Neural cell (in vitro differentiated cells): ENCODE measurements around the gene NKAIN2. TPM values are rescaled to one million over a fixed set of nuclear protein-coding genes. Genes with fewer than 3 reads are reported as not detected.

Source experiments
- H2AFZ ChIP-seq: fragments of 200-600, 300-800 bp; sonication (generic), shearing (Covaris generic); 2 replicates; pipeline ENCODE4 v1.6.0; 2014; ENCODE audit warnings: low read depth, mild to moderate bottlenecking, antibody characterized with exemption, low read length, moderate library complexity
- H3F3A ChIP-seq: fragments of 200-600 bp; shearing (Covaris generic); 2 replicates; pipeline ENCODE4 v1.6.1; 2016; ENCODE audit warnings: mild to moderate bottlenecking, moderate library complexity, mixed read lengths, antibody characterized with exemption, low read length; ENCODE audit not compliant: insufficient read depth, poor library complexity, severe bottlenecking
- H3K27ac ChIP-seq: fragments of 200-600, 300-800 bp; sonication (generic), shearing (Covaris generic); 2 replicates; pipeline ENCODE4 v1.5.1; 2014; ENCODE audit warnings: mild to moderate bottlenecking, low read length, moderate library complexity
- H3K27me3 ChIP-seq: fragments of 300-800, 200-600 bp; sonication (generic), shearing (Covaris generic); 2 replicates; pipeline ENCODE4 v1.6.0; 2014; ENCODE audit warnings: mild to moderate bottlenecking, low read depth, low read length, moderate library complexity; ENCODE audit not compliant: insufficient read depth
- H3K36me3 ChIP-seq: fragments of 300-800, 200-600 bp; sonication (generic), shearing (Covaris generic); 2 replicates; pipeline ENCODE4 v1.5.1; 2014; ENCODE audit warnings: mild to moderate bottlenecking, antibody characterized with exemption, low read length, moderate library complexity; ENCODE audit not compliant: insufficient read depth
- H3K4me2 ChIP-seq: fragments of 300-800, 200-600 bp; sonication (generic), shearing (Covaris generic); 2 replicates; pipeline ENCODE4 v1.6.0; 2014; ENCODE audit warnings: mild to moderate bottlenecking, low read length
- H3K4me3 ChIP-seq: fragments of 300-800, 200-600 bp; sonication (generic), shearing (Covaris generic); 2 replicates; pipeline ENCODE4 v1.5.1; 2014; ENCODE audit warnings: mild to moderate bottlenecking, low read length, moderate library complexity
- H3K79me2 ChIP-seq: fragments of 200-600 bp; shearing (Covaris generic); replicated peaks from 2 replicates; pipeline ENCODE4 v1.6.0; 2014; ENCODE audit warnings: mild to moderate bottlenecking, low read length, moderate library complexity; ENCODE audit not compliant: insufficient read depth
- H3K9ac ChIP-seq: fragments of 300-800, 200-600 bp; sonication (generic), shearing (Covaris generic); 2 replicates; pipeline ENCODE4 v1.6.1; 2016; ENCODE audit warnings: mild to moderate bottlenecking, low read length, mixed read lengths
- H3K9me2 ChIP-seq: fragments of 200-600 bp; shearing (Covaris generic); 2 replicates; pipeline ENCODE4 v1.6.1; 2016; ENCODE audit warnings: mild to moderate bottlenecking, low read length, mixed read lengths; ENCODE audit not compliant: insufficient read depth
- H3K9me3 ChIP-seq: fragments of 200-600, 300-800 bp; sonication (generic), shearing (Covaris generic); 2 replicates; pipeline ENCODE4 v1.6.1; 2016; ENCODE audit warnings: mild to moderate bottlenecking, mixed run types, low read length, moderate library complexity, mixed read lengths
- H4K20me1 ChIP-seq: fragments of 200-600 bp; shearing (Covaris generic); 2 replicates; pipeline ENCODE4 v1.6.1; 2016; ENCODE audit warnings: mild to moderate bottlenecking, mixed run types; ENCODE audit not compliant: insufficient read depth
- EP300 ChIP-seq: fragments of 450-650 bp; conservative IDR thresholded peaks from 2 replicates; pipeline ENCODE4 v1.6.1; 2014; ENCODE audit warnings: antibody characterized with exemption, mild to moderate bottlenecking, moderate library complexity; ENCODE audit not compliant: poor library complexity, severe bottlenecking
- EZH2 ChIP-seq: fragments of 200-600, 300-800 bp; shearing (Covaris generic), sonication (generic); IDR thresholded peaks from 2 replicates; pipeline ENCODE4 v1.6.1; 2014; ENCODE audit warnings: antibody characterized with exemption, low read length, borderline replicate concordance, mild to moderate bottlenecking; ENCODE audit not compliant: insufficient read depth, poor library complexity, severe bottlenecking
- MXI1 ChIP-seq: fragments of 450-650 bp; conservative IDR thresholded peaks from 2 replicates; pipeline ENCODE4 v1.6.1; 2014; ENCODE audit warnings: antibody characterized with exemption, mild to moderate bottlenecking; ENCODE audit not compliant: poor library complexity, severe bottlenecking
- POLR2AphosphoS5 ChIP-seq: IDR thresholded peaks from 2 replicates; pipeline ENCODE4 v1.6.1; 2012
- RAD21 ChIP-seq: fragments of 450-650 bp; conservative IDR thresholded peaks from 2 replicates; pipeline ENCODE4 v1.6.1; 2014; ENCODE audit warnings: antibody characterized with exemption, mild to moderate bottlenecking, moderate library complexity
- SMC3 ChIP-seq: fragments of 450-650 bp; conservative IDR thresholded peaks from 2 replicates; pipeline ENCODE4 v1.6.1; 2014; ENCODE audit warnings: antibody characterized with exemption, mild to moderate bottlenecking, moderate library complexity; ENCODE audit not compliant: poor library complexity
- TAF1 ChIP-seq: IDR thresholded peaks from 2 replicates; pipeline ENCODE4 v1.6.1; 2012; ENCODE audit warnings: low read depth
- polyA plus RNA-seq: library from polyadenylated mRNA; depleted of rRNA; stranded (reverse); fragments of >200 nt; gene quantifications from 2 replicates; pipeline ENCODE4 v1.2.3, GENCODE V29; 2014
- TF ChIP-seq, protein P1 (sequence below): fragments of 450-650 bp; IDR thresholded peaks from 2 replicates; pipeline ENCODE4 v1.5.1; 2014; ENCODE audit warnings: antibody characterized with exemption, mild to moderate bottlenecking, moderate library complexity; ENCODE audit not compliant: poor library complexity, severe bottlenecking
- TF ChIP-seq, protein P2 (sequence below): IDR thresholded peaks from 2 replicates; pipeline ENCODE4 v1.6.1; 2012; ENCODE audit warnings: borderline replicate concordance

Gene NKAIN2
- polyA plus RNA-seq, 1 donor from 2014 or later = 23.2 TPM

DNA sequence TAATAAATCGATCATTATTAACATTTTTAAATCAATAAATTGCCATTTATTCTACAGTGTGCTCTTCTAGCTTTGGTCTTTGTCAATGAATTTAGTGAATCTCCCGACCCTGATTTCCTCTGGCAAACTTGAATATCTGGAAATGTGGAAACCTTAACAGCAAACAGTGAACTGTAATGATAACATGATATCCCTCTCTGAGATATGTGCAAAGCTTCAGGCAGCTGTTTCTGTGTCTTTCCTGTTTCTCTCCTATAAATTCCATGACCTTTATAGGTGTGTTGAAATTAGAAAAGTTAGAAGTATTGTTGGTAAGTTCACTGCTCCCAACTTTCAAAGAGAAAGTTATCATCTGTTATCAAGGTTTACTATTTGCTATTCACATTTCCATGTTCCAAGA, 939.8 kb downstream of the NKAIN2 start:
- Histone ChIP-seq H3K4me2 (no peak overlapping the region), H3K9me2 (no peaks in the 10 kb centered on the region), H3K27me3 (no peaks in the 10 kb centered on the region), H3K79me2 (no peaks in the 10 kb centered on the region), H3K36me3 (no peaks in the 10 kb centered on the region), H3K4me3 (no peak overlapping the region), H3K9ac (no peak overlapping the region), H2AFZ (no peak overlapping the region), H3F3A (no peaks in the 10 kb centered on the region), H3K9me3 (no peaks in the 10 kb centered on the region), H3K27ac (no peak overlapping the region), H4K20me1 (no peaks in the 10 kb centered on the region)
- TF ChIP-seq, protein P1, sequence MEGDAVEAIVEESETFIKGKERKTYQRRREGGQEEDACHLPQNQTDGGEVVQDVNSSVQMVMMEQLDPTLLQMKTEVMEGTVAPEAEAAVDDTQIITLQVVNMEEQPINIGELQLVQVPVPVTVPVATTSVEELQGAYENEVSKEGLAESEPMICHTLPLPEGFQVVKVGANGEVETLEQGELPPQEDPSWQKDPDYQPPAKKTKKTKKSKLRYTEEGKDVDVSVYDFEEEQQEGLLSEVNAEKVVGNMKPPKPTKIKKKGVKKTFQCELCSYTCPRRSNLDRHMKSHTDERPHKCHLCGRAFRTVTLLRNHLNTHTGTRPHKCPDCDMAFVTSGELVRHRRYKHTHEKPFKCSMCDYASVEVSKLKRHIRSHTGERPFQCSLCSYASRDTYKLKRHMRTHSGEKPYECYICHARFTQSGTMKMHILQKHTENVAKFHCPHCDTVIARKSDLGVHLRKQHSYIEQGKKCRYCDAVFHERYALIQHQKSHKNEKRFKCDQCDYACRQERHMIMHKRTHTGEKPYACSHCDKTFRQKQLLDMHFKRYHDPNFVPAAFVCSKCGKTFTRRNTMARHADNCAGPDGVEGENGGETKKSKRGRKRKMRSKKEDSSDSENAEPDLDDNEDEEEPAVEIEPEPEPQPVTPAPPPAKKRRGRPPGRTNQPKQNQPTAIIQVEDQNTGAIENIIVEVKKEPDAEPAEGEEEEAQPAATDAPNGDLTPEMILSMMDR = no peak
- TF ChIP-seq EP300 (no peak), SMC3 (no peak), RAD21 (no peak), TAF1 (no peak), MXI1 (no peak), EZH2 (no peak), POLR2AphosphoS5 (no peak)
- TF ChIP-seq, protein P2, sequence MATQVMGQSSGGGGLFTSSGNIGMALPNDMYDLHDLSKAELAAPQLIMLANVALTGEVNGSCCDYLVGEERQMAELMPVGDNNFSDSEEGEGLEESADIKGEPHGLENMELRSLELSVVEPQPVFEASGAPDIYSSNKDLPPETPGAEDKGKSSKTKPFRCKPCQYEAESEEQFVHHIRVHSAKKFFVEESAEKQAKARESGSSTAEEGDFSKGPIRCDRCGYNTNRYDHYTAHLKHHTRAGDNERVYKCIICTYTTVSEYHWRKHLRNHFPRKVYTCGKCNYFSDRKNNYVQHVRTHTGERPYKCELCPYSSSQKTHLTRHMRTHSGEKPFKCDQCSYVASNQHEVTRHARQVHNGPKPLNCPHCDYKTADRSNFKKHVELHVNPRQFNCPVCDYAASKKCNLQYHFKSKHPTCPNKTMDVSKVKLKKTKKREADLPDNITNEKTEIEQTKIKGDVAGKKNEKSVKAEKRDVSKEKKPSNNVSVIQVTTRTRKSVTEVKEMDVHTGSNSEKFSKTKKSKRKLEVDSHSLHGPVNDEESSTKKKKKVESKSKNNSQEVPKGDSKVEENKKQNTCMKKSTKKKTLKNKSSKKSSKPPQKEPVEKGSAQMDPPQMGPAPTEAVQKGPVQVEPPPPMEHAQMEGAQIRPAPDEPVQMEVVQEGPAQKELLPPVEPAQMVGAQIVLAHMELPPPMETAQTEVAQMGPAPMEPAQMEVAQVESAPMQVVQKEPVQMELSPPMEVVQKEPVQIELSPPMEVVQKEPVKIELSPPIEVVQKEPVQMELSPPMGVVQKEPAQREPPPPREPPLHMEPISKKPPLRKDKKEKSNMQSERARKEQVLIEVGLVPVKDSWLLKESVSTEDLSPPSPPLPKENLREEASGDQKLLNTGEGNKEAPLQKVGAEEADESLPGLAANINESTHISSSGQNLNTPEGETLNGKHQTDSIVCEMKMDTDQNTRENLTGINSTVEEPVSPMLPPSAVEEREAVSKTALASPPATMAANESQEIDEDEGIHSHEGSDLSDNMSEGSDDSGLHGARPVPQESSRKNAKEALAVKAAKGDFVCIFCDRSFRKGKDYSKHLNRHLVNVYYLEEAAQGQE = no peak

DNA sequence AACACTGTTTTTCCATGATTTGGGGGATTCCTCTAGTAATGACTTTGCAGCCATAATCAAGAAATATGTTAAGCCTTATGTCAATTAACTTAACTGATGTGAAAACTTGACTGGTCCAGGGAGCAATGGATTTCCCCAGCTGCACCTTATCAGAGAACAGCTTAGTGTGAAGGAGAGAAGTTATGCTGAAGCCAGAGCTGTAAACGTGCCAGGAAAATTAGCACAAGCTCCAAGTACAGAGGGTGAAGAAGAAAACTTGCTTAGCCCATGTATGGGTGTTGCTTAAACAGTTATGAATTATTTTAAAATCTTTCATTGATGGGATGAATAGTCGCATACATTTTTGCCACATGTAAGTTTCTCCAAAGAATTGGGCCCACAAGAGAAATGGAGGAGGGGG, 943.7 kb downstream of the NKAIN2 start:
- H3K4me2 ChIP-seq = no peak overlapping the region
- H3K9ac ChIP-seq = no peak overlapping the region
- H3K79me2 ChIP-seq = no peaks in the 10 kb centered on the region
- no peaks in the 10 kb centered on the region for H3K9me2 ChIP-seq
- no peaks in the 10 kb centered on the region for H4K20me1 ChIP-seq
- TF ChIP-seq TAF1 (no peak), EZH2 (no peak), SMC3 (no peak), RAD21 (no peak)
- TF ChIP-seq, protein P2 = no peak
- TF ChIP-seq, protein P1 = no peak
- no peaks in the 10 kb centered on the region for H3F3A ChIP-seq
- H3K9me3 ChIP-seq = no peaks in the 10 kb centered on the region
- no peak overlapping the region for H3K27ac ChIP-seq
- H2AFZ ChIP-seq = no peak overlapping the region
- no peaks in the 10 kb centered on the region for H3K27me3 ChIP-seq
- H3K36me3 ChIP-seq = no peaks in the 10 kb centered on the region
- no peak overlapping the region for H3K4me3 ChIP-seq
